HG02763 (cell line): ENCODE results near the gene METRN.
"Not testable (repeated sequence)": the region's sequence is repeated elsewhere in the genome, so short reads cannot be mapped to it uniquely, and the experiment has no call there.

Experiments
- ATAC-seq: cut with Tn5 transposase; IDR thresholded peaks from one replicate; pipeline ENCODE4 v1.9.1; 2021; ENCODE audit warnings: mild to moderate bottlenecking, moderate library complexity; ENCODE audit not compliant: unreplicated experiment

METRN gene

DNA sequence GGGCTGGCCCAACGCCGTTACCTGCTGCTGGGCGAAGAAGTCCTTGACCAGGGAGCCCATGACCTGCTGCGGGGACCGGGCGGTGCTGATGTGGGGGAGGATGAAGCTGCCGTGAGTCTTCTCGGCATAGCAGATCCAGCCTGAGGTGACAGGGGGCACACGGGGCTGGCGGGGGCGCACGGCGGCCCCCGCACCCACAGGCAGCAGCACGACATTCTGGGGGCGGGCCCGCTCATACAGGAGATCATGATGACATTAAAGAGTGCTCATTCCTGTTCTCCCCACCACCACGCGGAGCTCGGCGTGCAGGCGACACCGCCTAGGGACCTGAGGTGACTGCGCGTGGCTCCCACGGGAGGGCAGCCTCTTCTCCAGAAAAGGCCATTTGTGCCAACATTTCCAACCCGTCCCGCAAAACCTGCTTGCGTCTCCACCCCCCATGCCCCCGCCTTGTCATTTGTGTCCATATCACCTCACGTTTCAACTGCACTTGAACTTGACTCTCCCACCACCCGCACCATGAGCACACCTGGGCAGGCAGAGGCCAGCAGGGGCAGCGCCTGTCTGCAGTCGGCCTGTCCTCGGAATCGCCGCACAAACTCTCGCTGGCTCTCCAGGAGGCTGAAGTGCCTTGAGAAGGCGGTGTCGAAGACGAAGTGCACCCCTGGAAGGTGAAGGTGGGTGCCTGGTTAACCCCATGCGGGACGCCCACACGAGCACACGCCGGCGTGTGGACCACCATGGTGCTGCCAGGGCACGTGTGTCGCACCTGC, 19.5 kb downstream of the METRN start:
- ATAC-seq, result no peak

GRCh38 chr16:734981-735881, 20.3 kb downstream of the METRN start:
- no peak for ATAC-seq

DNA sequence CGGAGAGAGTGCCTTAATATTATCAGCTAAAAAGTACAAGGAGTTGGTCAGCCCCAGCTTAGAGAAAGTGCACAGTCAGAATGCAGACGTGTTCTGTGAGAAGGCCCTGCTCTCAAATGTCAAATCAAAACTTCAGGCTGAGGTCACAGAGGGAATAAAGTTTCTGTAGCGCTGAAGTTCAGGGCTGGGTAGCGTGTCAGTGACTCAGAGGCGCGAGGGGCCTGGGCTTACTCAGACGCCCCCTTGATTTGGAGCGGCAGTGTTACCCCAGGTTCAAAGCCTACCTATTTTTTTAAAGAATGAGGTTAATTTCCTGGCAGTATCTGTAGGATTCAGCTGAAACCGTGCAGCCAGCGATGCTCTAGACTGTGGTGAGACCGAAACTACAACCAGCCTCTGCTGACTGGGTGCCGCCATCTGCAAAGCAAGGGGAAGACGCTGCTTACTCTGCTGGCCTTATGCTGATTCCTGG, 21.1 kb downstream of the METRN start:
- no peak for ATAC-seq

- ATAC-seq, result no peak
Measured at GRCh38 chr16:736936-737481, 22.1 kb downstream of the METRN start.

DNA sequence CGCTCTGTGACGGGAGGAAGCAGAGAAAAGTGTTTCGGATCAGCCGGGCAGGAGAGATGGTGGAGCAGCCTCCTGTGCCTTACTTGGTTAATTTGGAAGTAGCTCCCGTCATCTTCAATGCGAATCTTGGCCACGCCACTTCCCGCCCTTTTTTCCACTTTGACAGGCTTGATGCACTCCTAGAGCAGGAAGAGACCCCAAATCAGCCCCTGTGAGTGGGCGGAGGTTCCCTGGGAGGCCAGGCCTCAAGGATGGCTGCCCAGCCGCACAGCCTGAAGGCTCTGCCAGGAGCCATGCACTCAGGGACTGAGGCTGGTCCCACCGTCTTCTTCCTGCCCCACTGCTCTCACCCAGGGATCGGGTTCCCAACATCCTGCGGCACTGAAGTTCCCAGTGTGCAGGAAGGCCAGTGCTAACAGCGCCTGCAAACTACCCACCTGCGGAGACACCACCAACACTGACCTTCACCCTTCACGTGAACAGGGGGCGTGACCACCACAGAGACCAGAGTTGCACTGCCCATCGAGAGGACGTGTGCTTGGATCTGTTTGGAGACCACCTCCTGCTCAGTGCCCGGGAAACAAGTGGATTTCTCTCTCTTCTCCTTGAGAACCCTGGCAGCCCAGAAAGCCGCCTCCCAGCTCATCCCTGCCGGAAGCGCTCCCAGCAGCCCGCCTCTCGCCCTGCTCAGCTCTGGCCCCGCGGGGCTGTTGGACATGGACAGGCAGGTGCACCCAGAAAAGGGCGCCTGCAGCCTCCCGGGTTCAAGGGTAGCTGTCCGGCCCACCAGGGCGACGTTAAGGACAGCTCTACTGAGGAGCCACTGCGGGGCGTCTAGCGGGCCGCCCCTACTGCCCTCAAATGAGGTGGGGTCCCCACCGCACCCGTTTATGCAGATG, 24.9 kb downstream of the METRN start:
- ATAC-seq, result no peak

- peak; percentile 2 for ATAC-seq
Measured at GRCh38 chr16:740459-740763, 25.5 kb downstream of the METRN start.

- ATAC-seq, result peak; percentile 71
Measured at GRCh38 chr16:740764-741505, 26.0 kb downstream of the METRN start, which contains the start of gene CIAO3. TSS of gene CIAO3 (minus strand) at chr16:740997. CDS start at chr16:740985, 12 bp downstream.

DNA sequence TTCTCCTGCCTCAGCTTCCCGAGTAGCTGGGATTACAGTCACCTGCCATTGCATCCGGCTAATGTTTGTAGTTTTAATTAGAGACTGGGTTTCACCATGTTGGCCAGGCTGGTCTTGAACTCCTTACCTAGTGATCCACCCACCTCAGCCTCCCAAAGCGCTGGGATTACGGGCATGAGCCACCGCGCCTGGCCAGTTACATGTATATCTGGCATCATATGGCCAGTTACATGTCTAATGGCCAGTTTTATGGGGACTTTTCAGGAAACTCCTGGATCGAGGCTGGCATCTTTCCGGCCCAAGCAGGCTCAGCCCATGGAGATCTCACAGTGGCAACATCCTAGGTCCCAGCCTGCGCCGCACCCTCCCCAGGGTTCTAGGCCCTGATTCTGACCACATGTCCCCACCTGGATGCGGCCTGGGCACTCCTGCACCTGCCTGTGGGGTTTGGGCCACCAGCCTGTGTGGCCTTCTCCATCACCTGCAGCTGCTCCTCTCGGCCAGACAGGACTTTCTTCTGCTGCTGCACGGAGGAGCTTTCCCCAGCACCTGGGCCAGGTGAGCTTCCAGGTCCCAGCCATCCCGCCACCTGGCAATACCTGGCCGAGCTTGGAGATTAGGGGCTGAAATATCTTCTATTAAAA, 27.2 kb downstream of the METRN start:
- no peak for ATAC-seq

GRCh38 chr16:742894-743293, 28.0 kb downstream of the METRN start:
- not testable (repeated sequence) for ATAC-seq

- ATAC-seq, result no peak
Measured at GRCh38 chr16:743794-744500, 29.0 kb downstream of the METRN start.

GRCh38 chr16:745739-746138, 30.8 kb downstream of the METRN start:
- no peak for ATAC-seq

DNA sequence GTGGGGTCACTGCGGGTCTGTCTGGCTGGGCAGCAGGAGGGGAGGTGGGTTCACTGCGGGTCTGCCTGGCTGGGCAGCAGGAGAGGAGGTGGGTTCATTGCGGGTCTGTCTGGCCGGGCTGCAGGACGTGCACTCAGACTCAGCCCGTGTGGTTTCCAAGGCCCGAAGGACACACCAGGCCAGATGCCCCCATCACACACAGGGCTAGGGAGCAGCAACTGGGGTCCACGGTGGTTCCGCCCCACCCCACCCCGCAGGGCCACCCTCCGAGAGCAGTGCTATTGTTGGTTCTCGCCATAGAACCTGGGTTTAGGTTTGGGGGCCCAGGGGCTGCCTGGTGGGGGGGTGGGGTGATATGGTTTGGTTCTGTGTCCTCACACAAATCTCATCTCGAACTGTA, 31.7 kb downstream of the METRN start:
- no peak for ATAC-seq

GRCh38 chr16:747978-748746, 33.2 kb downstream of the METRN start:
- ATAC-seq, result no peak

DNA sequence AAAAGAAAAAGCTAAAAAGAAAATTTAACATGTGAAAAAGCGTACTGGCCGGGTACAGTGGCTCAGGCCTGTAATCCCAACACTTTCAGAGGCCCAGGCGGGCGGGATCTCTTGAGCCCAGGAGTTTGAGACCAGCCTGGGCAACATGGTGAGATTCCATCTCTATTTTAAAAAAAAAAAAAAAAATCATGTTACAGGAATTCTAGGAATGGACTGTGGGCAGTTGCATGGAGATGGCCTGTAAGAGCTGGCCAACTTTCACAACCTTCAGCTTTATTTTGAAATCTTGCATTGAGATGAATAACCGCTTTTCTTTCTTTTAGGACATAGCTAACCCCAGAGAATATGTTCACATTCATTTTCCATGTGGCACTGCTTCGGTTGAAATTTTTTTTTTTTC, 34.1 kb downstream of the METRN start:
- no peak for ATAC-seq

- ATAC-seq, result no peak
Measured at GRCh38 chr16:750485-750884, 35.6 kb downstream of the METRN start.

- no peak for ATAC-seq
Measured at GRCh38 chr16:751152-752006, 36.5 kb downstream of the METRN start.

- ATAC-seq, result no peak
Measured at GRCh38 chr16:752007-752312, 37.0 kb downstream of the METRN start.
